GDM1 (cell line): ENCODE results near the gene KISS1.
A peak's percentile ranks its signal among the peaks of the same experiment; 100 is the strongest.
"Not testable (repeated sequence)": the region's sequence is repeated elsewhere in the genome, so short reads cannot be mapped to it uniquely, and the experiment has no call there.

ENCODE experiments used
- DNase-seq: peaks from one replicate; lab custom pipeline; 2025; lab: John Stamatoyannopoulos, UW

KISS1 gene, protein sequence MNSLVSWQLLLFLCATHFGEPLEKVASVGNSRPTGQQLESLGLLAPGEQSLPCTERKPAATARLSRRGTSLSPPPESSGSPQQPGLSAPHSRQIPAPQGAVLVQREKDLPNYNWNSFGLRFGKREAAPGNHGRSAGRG

DNA sequence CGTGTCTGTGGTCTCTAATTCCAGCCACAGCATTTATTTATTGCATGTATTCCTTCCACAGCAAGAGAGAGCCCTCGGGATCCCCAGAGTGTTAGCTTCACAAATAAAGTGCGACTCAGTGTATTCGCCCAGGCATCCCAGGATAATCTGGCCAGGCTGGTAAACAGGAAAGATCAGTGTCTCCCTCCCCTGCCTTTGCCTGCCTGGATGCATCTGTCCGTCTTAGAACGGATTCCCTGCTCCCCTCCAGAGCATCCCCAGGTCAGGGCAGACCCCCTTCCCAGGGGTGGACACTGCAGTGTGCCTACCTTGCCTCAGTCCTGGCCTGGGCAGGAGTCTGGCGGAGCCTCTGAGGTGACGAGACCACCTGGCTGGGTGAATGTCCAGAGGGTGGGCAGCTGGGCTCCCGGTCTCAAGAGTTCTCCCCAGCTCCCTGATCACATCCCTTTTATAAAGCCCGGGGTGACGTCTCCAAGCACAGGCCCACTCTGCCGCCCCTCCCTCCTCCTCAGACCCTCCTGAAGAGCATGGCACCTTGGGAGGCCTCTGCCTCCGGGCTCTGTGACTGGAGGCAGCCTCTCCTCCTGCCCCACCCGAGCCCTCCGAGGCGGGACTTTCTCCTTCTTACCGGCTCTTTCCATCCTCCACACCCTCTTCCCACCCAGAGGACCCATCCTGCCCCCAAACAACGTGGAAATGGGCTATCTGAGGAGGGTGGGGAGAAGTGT is at the start of gene KISS1:
TSS of gene KISS1 (minus strand) at position 424 of the 728 bp plus-strand sequence. CDS start 3,615 bp downstream, outside the sequence.
- DNase-seq = no peak

DNA sequence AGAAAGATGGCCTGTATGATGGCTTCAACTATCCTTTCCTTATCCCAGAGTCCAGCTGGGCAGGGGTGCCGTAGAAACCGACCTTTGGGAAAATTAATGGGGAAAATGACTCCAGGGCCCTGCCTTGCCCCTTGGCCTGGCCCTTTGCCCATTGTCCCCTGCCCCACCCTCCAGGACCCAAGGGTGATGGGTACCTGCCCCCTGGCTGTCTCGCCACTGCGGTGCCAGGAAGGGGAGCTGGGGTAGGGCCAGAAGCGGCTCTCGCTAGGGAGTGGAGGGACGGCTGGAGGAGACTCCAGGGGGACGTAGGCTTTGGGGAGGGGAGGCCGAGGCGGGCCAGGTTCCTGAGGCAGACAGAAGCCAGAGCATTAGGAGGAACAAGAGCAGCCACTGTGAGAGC is 46.6 kb upstream of the KISS1 start:
- no peak for DNase-seq

DNA sequence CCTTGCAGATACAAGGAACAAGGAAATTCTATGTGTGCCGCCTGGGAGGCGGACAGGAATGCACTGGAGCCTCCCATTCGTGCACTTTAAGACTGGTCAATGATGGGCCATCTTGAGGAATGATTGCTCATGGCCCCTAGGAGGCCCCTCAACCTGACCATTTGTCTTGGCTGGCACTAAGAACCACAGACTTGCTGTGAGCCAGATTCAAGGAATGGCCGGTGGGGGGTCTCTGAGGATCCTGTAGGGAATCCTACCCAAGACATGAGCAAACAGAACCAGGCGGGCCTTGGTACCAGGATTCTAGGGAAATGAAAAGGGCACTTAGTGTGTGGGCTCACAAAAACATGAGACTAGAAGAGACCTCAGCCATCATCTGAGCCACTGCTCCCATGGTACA is 45.6 kb upstream of the KISS1 start:
- DNase-seq = no peak

DNA sequence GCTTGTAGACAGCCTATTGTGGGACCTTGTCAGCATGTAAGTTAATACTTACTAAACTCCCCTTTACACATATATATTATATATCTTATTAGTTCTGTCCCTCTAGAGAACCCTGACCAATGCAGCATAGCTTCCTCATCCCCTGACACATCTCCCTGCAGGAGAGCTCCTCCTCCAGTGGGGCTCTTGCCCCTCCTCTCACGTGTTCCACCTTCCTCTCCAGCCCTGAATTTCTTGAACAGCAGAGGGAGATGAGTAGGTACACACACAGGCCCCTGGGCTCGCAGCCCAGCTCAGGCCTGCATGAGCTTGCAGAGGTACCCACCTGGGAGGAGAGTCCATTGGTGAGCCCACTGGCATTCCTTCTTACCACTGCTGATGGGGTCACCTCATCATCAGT is 44.8 kb upstream of the KISS1 start:
- DNase-seq = no peak

DNA sequence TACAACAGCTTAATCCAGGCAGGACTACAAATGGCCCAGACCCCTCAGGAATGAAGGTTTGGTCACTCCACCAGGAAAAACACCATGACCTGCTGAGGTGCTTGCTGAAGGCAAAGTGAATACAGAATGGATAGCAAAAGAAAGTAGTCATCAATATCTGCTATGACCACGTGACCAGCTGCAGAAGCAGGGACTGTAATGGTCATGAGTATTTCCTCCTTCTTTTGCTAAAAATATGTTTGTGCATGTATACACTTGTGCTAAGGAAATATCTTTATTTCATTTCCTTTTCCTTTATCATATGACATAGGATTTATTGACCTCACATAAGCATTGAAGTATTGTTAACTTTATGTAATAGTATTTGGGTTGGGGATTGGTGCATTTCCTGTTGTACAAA is 43.9 kb upstream of the KISS1 start:
- DNase-seq = no peak

DNA sequence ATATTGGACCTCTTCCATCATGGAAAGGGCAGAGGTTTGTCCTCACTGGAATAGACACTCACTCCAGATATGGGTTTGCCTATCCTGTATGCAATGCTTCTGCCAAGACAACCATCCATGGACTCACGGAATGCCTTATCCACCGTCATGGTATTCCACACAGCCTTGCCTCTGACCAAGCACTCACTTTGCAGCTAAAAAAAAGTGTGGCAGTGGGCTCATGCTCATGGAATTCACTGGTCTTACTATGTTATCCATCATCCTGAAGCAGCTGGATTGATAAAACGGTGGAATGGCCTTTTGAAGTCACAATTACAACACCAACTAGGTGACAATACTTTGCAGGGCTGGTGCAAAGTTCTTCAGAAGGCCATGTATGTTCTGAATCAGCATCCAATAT is 43.1 kb upstream of the KISS1 start:
- DNase-seq = not testable (repeated sequence)

DNA sequence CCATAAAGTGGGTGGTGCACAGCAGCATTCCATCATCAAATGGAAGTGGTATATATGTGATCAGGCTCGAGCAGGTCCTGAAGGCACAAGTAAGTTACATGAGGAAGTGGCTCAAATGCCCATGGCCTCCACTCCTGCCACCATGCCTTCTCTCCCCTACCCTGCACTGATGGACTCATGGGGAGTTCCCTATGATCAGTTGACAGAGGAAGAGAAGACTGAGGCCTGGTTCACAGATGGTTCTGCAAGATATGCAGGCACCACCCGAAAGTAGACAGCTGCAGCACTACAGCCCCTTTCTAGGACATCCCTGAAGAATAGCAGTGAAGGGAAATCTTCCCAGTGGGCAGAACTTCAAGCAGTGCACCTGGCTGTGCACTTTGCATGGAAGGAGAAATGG is 42.2 kb upstream of the KISS1 start:
- not testable (repeated sequence) for DNase-seq

DNA sequence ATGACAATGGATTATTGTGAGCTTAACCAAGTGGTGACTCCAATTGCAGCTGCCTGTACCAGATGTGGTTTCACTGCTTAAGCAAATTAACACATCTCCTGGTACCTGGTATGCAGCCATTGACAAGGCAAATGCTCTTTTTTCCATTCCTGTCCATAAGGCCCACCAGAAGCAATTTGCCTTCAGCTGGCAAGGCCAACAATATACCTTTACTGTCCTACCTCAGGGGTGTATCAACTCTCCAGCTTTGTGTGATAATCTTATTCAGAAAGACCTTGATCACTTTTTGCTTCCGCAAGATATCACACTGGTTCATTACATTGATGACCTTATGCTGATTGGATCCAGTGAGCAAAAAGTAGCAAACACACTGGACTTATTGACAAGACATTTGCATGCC is 41.2 kb upstream of the KISS1 start:
- not testable (repeated sequence) for DNase-seq

DNA sequence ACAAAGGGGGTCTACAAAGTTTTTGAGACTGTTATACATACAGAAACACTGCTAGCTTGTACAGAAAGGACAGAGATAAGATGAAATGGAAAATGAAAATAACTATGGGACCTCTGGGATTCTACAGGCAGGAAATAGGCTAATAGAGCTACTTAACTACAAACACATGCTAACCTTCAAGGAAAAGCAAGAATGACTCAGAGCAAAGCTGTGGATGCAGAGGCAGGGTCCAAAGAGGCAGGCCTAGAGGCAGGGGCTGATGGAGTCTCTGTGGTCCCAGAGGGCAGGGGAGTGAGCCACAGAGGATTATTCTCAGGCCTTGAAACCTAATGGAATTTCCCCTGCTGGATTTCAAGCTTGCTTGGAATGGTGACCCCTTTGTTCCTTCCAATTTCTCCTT is 36.2 kb upstream of the KISS1 start:
- DNase-seq = no peak

DNA sequence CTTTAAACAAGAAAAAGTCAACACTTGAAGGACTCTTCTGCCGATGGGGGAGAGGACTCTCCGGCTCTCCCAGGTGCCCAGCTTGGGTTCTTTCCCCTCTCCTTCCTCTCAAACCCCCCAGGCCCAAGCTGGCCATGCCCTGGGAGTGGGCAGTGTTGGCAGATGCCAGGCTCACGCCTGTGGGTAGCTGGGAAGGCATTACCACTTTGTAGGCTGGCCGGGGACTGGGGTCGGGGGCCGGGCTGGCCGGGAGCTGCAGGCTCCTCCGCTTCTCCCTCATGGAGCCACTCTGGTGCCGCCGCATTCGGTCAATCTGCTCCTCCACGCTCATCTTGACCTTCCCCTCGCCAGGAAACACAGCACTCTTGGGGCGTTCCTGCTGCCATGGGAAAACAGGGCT is 33.9 kb upstream of the KISS1 start:
- no peak for DNase-seq

DNA sequence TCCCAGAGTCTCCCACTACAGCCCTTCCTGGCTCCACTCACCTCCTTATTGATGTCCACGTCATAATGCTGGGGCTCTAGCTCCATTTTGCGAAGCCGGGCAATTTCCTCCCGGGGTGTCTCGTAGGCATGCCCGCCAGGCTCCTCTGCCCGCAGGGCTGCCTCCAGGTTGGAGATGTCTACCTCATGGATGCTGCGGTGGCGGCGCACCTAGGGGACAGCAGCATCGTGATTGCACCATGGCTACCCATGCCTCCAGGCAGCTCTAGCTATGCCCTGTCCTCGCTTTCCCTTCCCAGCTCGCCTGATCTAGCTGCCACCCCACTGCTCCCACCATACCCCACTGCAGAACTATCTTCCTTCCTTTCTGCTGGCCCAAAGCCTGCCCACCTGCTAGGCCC is 32.6 kb upstream of the KISS1 start:
- DNase-seq = no peak

DNA sequence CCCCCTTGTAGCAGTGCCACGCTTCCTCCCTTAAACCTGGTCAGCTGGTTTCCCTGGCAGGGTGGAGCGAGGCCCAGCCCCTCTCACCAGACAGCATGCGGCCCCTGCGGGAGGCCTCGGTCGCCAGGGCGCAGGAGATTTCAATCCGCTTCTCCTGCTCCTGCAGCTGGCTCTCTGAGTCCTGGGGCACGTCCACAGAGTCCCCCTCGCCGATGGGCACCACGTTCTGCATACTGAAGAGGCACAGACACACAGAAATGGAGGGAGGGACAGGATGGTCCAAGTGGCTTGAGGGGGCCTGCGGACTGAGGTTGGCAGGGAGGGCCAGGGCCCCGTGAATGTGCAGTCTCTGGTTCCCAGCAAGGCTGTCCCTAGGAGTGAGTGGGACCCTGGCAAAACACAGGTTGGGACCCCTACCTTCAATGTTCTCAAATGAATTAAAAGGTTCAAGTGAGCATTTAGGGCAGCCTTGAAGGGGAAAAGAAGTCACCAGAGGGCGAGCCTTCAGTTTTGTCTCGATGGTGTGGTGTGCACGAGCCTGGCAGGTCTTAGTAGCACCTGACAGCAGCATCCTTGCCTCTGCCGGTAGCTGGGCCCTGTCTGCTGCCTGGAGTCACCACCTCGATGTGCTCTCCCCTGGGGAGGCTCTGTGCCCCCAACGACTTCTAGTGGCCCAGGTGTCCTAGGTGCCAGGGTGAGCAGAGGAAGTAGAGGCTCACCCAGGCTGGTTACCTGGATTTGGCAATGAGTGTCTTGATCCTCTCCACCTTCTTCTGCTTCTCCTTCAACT is 31.9 kb upstream of the KISS1 start:
- no peak for DNase-seq

DNA sequence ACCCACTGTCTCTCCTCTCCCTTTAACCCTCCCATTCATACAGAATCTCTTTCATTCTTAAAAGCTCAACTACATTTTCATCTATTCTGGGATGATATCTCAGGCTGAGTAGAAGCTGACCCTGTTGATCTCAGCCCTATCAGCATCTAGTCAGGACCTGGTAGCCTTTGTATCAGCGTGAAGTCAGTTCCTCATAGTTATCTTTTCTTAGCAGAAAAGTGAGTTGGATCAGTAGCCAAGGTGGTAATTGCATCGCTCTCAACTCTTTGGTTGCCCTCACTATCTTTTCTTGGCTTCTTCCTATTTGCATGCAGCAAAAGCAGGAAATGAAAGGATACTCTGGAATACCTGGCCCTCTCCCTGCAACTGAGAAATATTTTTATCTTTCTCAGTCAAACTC is 31.1 kb upstream of the KISS1 start:
- DNase-seq = no peak

DNA sequence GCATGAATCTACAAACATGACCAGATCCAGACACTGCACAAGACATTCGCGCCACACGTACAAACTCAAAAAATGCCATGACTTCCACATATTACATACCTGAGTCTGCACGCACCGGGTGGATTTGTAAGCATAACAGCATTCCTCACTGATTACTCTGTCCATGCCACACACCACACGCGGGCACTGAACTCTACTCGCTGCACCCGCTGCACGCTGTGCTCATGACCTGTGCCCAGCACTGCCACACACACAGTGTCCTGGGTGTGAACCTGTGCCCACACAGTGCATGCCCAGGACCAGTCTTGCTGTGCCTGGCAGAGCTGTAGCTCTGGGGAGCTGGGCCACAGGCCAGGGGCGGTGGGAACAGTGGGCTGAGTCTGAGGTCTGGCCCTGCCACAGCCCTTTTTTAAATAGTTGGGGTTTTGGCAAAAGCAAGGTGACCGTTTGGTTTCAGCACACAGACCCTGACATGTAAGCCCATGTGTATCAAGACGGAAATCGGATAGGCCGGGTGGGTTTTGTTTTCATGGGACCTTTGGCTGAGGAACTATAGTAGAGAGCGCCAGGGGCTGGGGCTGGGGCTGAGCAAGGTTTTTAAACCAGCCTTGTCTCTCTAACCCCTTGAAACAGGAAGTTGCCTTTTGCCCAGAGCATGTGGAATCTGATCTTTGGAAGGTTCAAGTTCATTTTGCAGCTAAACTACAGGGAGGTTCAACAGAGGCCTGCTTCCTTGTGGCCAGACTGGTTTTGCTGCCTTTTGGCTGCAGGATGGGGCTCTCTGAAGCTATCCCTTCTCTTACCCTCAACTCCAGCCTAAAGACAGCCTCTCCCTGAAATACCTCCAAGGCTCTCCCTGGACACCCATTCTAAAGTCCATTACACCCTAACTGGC is 29.8 kb upstream of the KISS1 start:
- no peak for DNase-seq

DNA sequence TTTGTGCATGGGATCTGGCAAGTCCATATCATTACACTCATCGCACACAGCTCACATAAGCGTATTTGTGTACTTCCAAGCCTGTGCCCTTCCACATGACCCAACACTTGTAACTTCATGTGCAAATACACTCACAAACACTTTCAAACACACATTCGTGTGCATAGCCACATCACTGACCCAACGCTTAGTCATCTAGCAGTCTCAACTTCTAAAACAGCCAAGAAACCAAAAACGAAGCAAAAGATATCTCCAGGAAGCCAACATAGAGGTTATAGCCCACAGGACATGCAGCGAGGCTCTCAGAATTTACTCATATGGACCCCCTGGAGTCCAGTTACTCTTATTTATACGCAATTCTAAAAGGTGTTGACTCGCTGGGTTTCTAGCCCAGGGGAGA is 28.4 kb upstream of the KISS1 start:
- no peak for DNase-seq

DNA sequence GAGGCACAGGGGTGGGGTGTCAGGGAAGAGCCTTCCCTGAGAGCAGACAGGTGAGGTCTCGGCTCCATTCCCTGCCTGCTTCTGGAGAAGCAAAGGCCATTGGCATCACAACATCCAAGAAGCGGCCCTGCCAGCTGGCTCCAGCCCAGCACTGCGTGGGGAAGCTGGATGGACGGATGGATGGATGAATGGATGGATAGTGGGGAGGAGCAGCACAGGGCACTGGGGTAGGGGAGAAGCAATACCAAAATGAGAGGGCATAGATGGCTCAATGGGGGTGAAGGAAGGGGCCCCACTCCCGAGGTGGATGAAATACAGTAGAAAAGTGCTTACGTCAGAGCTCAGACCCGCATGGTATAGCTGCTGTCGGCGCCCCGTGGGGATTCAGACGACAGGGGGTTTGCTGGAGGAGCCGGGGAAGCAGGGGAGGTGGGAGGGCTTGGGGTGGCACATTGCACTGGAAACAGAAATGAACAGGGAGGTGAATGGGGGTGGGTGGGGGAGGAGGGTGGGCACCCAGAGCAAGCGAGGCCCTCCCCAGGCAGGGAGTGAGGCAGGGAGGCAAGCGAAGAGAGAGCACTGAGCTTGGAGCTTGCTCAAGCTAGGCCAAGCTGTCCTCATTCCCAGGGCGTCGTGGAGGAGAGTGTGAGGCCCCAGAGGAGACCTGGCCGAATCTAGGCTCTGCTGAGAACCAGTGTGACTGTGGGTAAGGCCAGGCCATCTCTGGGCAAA is 27.0 kb upstream of the KISS1 start:
- no peak for DNase-seq

DNA sequence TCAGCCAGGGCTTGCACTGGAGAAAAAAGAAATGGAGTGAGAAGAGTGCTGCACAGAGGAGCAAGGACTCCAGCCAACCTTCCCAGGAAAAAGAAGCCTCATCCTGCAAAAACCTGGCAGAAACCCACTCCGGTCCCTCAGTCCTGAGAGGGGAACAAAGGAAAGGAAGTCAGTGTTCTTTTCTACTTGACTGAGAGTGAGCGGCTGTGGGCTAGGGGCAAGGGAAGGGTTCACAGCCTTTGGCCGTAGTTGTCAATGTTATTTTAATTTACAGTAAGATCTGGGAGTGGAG is 26.4 kb upstream of the KISS1 start:
- no peak for DNase-seq

DNA sequence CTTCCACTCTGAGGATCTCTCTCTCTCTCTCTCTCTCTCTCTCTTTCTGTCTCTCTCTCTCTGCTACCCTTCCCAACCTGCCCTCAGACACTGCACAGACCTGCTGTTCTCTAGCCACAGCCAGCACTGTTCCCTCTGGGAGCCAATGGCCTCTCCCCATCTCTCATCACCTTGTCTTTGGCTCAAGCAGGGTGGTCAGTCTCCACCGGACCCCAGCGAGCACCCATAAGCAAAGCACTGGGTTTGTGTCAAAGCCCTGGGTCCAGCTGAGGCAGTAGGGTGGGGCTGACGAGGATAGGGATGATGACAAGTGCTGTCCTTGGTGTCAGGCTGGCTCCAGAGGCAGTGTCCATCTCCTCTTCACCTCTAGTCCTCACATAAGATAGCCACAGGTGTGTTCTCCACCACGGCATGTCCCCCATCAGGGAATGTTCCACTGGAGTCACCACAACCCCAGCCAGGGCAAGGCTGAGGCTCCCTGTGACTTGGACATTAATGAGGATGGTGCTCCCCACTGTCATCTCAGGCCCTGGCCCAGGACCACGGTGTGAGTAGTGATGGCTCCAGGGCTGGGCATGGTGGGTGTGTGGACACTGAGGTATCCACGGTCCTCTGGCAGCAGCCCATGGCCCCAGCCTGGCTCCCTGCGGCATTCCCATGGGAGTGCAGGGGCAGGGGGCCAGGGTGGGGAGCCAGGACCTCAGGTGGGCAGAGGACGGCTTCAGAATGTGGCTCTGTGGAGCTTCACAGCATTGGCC is 25.9 kb upstream of the KISS1 start:
- no peak for DNase-seq

DNA sequence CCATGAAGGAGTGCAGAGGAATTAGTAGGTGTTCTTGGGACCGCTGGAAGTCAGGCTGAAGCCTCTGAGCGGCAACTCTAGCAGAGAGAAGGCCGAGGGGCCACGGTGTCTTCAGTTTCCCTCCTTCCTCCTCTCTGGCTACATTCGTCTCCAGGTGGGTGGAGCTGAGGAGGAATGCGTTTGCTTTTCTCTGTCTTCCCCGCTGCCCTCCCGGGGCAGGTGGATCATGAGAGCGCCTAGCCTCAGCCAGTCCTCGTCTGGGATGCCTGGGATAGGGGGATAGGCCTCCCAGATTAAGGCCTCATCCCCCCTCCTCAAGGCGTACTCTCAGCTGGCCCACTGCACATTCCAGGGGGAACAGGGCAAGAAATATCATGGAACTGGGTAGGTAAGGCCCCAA is 25.0 kb upstream of the KISS1 start:
- DNase-seq = no peak

DNA sequence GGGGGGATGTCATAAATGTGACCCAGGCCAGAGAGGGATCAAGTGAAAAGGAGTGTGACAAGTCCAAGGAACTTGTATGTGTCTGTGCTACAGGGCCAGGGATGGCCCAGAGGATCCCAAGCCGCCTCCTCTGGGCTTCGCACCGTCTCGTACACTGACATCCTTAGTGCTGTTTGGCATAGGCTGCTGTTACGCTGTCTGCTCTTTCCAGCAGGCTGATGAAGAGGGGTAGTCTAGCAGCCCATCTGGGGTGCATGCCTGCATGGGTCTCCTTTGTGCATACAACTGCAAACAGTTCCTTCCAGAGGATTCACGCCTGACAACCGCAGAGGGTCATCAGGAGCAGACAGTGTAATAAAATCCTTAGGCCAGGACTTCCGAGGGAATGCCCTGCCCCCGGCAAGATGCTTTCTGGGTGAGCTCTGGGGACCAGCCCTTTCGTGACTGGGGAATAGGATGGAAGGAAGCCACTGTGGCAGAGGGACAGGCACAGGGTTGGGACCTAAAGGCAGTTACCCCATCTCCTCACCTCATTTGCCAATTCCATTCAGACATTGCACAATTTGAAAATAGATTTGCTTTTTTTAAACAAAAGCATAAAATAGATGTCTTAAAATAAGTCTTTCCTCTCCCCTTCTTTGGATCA is 23.8 kb upstream of the KISS1 start:
- DNase-seq = no peak

DNA sequence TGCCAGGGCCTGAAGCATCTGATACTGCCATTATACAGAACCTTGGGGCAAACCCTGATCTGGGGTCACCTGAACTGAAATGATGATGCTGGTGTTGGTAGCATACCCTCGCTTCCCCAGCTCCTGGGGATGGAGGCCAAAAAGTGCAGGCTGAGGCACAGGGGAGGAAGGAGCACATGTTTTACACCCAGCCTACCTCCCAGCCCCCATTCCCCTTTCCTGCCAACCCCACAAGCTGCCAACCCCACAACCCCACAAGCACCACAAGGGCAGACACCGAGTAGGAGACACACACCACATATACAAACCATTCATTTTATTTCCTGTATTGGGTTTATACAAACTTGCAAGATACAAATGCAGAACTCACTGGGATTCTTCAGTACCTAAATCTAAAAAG is 22.3 kb upstream of the KISS1 start:
- DNase-seq = peak; percentile 18
